Fibroblast of gingiva (primary cell): ENCODE measurements around the gene BBX.

Experiments
- DNase-seq: peaks from one replicate; pipeline ENCODE4 v3.0.0-alpha.2; 2011; ENCODE audit warnings: low read depth

Gene BBX

DNA sequence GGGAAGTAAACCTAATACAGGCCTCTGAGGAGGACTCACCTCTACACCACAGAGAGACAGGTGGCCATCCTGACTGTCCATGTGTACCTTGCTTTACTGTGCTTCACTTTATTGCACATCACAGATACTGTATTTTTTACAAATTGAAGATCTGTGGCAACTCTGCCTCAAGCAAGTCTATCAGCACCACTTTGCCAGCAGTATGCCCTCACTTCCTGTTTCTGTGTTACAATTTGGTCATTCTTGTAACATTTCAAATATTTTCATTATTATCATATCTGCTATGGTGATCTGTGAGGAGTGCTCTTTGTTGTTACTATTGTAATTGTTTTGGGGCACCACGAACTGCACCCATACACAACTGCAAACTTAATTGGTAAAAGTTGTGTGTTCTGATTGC, 78.0 kb downstream of the BBX start:
- DNase-seq = peak; percentile 29

DNA sequence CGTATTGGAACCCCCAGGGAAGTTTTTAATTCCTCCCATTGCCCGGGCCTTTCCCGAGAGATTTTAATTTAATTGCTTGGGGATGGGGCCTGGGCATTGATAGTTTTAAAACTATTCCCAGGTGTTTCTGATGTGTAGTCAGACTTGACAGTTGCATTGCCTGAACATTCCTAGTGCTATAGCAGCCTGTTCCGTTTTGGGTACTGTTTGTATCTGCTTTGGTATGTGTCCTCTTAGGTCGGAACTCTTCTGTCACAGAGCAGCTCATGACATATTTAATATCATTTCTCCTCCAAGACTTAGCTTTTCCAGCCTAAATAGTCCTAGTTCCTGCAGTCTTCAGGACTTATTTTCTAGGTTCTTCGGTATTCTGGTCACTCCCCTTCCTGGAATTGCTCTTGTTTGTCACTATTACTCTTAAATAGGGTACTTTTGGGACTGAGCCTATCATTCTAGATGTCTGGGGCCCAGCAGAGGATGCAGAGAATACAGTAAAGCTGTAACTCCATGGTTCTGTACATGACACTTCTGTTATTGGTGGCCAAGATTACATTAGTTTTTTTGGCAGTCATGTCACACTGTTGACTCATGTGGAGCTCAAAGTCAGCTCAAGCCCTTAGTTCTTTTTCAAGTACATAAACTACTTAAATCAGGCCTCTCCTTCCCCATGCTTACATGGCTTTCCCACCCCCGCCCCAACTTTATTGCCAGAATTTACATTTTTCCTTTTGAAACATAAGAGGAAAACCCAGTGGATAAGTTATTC, 81.5 kb downstream of the BBX start:
- peak; percentile 56 for DNase-seq

DNA sequence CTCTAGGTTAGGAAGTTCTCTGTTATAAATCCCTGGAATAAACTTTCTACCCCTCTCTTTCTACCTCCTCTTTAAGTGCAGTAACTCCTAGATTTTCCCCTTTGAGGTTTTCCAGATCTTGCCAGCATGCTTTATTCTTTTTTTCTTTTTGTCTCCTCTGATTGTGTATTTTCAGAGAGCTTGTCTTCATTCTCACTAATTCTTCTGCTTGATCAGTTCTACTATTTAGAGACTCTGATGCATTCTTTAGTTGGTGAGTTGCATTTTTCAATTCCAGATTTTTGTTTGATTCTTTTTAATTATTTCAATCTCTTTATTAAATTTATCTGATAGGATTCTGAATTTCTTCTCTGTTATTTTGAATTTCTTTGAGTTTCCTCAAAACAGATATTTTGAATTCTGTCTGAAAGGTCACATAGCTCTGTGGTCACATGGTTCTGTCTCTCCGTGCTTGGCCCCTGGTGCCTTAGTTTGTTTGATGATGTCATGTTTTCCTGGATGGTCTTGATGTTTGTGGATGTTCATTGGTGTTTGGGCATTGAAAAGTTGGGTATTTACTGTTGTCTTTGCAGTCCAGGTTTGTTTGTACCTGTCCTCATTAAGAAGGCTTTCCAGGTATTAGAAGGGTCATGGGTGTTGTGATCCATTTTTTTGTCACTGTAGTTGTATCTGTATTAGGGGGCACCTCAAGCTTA, 89.2 kb downstream of the BBX start:
- no peak for DNase-seq

DNA sequence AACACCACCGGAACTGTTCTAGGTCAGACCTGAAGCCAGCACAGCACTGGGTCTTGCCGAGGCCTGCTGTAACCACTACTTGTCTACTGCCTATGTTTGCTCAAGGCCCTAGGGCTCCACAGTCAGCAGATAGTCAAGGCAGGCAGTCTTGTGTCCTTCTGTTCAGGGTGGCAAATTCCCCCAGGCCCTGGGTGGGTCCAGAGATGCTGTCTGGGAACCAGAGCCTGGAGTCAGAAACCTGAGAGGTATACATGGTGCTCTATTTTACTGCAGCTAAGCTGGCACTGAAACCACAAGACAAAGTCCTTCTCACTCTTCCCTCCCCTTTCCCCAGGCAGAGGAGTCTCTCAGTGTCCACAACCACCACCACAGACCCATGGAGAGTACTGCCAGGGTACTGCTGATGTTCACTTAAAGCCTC, 89.9 kb downstream of the BBX start:
- DNase-seq = no peak

DNA sequence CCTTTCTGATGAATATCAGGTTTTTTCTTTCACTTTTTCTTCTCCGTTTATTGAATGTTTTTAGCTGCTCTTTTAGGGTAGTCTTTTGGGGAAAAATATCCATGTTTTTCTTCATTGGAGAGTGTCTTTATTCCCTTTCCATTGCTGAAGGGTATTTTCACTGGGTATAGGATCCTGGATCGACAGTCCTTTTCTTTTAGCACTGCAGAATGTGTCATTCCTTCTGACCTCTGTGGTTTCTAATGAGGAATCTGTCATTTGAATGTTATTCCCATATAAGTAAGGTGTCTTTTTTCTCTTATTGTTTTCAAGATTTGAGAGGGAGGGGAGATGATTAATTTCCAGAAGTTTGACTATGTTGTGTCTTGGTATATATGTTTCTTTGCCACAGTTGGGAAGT, 96.8 kb downstream of the BBX start:
- DNase-seq = no peak

DNA sequence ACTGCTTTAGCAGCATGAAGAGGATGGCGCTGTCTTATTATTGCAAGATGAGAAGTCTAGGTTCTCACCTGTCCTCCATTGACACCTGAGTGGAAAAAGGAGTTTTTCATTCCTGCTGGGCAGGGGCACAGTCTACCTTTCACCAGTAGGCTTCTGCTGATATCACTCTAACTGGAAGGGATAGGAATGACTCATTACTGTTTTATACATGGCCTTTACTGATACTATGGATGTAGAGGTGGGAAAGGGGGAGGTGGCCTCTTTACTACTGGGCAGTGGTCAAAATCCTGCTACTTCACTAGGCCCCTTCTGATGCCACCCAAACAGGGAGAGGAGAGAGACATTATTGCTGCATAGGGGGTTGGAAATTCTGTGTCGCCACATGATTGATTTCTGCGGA, 97.8 kb downstream of the BBX start:
- DNase-seq = no peak

DNA sequence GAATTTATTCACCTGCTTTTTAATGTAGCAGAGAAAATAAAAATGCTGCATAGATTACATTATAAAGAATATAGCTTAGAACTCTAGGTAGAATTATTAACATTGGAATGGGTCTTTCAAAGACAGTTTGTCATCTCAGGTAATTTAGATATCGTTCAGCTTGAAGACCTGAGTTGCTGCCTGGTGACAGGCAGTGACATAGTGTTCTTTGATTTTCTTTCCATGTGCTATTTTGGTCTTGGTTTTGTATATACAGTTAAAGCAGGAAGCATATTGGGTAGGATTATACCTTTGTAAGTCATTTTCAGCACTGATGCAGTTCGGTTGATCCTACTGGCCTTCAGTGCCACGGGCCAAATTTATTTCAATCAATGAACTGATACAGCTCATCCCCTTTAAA, 98.7 kb downstream of the BBX start:
- no peak for DNase-seq

DNA sequence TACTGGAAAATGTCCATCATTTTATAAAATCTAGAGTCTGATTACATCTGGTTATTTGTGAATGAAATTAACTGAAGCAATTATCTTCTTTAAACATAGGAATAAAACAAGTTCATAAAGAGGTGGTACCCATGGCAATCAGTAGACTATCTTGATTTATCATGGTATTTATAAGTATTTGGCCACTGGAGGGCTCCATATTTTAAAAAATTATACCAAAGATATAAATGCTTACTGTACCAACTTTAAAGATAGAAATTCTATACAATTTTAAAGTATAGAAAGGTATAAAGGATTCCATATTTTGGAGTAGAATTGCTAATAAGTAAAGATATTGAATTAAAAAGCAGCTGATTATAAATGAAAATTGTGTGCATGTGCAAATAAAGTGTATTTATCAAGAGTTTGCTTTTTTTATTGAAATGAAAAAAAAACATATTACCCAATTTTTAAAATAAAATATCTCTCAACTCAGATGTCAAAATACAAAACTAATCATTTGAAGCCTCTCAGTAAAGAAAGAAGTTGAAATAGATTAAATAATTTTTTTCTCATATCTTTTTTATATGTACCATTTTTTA, 105.3 kb downstream of the BBX start:
- no peak for DNase-seq

DNA sequence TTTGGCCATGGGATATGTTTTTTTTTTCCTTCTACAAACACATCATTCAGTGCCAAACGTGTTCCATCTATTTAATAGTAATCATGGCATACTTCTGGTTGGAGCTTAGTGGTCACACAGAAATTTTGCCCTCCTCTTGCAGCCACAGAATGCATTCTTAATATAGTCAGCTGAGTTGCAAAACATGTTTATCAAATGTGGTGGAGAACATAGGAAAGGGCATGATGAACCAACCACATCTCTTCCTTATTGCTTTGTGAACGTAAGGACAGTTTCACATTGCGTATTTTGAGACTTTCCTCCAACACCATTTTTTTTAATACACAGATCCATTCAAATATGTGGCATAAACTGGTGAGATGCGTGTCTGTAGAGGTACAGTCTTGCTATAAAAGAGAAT, 106.8 kb downstream of the BBX start:
- peak; percentile 57 for DNase-seq

DNA sequence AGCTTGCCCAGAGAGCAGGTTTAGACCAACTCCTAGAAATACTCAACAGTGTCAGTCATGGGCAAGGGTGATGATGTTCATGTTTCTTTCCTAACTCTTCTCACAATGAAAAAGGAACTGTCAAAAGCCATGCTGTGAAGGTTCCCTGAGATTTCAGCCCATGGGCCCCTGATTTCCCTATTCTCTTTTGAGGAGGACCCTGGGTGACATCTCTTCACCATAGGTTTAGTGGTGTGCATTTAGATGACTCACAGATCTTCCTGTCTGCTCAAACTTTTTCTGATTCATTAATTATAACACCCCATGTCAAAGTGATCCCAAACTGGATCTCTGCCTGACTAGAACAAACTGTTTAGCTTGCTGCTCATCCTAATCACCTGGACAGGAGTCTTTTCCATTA, 108.0 kb downstream of the BBX start:
- DNase-seq = no peak

DNA sequence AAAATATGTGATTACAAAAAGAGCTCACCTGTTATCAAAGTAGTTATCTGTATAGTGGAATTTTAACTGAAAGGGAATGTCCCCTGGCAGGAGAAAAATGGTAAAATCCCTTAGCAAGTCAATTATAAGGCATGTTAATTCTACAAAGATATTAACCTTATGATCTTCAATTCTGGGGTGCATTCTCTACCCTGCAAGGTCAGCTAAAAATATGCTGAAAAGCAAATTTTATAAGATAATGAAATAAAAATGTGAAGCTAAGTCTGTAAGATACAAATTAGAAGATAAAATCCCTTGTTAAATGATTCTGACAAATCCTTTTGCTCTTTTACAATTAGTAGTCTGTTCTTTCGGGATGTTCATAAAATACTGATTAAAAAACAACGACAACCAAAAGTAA, 109.8 kb downstream of the BBX start:
- DNase-seq = no peak

DNA sequence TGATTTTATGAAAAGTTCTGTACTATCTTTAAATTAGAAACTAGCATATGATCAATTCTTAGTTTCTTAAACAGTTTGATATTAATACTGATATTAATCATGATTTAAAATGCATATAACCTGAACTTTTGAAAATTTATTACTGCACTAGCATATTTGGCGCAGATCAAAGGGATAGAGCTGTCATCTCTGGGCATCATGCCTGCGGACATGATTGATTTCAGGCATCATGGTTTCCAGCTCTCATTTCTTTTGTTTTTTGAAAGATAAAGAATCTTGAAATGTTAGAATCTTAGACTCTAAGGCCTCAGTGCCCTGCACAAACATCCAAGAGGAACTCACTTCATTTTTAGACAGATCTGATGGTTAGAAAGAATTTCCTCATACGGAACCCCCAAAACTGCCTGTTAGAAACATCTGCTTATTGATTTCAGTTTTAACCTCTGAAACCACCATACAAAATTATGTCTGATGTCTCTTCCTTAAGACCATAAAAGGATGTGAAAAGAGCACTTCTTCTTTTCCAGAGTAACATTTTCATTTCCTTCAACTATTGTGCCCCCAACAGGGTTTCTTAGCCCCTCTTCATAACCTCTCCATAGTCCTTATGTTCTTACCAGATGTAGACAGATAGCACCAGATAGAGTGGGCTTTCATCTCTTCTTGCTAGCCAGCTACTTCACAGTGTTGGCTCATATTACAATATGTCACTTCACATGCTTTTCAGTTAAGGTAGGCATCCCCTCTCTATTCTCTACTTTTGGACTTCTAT, 110.8 kb downstream of the BBX start:
- DNase-seq = no peak

DNA sequence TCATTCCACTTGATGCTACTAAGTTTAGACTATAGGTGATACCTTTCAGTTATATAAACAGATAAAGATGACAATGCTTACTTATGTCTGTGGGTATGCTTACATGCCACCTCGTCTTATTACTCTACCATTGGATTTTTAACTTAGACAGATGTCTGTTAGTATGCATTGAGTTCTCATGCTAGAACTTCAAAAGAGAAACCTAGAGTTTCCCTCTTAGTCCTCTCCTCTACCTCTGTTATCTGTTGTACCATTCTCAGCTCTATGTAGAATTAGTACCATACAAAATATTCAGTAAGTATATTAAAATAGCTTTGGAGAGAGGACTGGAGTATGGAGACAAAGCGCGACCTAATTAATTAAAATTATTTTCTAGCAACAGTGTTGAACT, 111.3 kb downstream of the BBX start:
- no peak for DNase-seq

DNA sequence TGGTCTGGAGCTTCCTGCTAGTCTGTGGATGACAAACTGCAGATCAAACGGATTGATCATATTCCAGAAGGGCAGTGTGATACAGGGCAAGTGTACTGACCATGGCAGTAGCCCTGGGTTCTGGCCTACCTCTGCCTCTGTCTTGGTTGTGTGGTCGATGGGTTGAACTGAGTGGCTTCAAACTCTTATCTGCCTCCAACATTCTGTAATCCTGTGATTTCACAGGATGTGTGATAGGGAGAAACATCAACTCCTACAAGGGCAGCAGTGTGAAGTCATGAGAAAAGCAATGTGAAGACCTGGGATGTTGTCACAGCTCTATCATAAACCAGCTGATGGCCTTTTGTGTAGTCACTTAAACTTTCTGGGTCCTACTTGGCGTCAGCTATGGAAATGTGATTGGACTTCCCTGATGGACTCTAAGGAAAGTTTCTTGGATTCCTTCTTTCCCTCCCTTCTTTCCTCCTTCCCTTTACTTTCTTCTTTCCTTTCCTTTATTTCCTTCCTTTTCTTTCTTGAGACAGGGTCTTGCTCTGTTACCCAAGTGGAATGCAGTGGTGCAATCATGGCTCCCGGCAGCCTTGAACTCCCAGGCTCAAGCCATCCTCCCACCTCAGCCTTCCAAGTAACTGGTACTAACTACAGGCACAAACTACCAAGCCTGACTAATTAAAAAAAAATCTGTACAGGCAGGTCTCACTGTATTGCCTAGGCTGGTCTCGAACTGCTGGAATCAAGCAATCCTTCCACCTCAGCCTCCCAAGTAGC, 114.8 kb downstream of the BBX start:
- no peak for DNase-seq

DNA sequence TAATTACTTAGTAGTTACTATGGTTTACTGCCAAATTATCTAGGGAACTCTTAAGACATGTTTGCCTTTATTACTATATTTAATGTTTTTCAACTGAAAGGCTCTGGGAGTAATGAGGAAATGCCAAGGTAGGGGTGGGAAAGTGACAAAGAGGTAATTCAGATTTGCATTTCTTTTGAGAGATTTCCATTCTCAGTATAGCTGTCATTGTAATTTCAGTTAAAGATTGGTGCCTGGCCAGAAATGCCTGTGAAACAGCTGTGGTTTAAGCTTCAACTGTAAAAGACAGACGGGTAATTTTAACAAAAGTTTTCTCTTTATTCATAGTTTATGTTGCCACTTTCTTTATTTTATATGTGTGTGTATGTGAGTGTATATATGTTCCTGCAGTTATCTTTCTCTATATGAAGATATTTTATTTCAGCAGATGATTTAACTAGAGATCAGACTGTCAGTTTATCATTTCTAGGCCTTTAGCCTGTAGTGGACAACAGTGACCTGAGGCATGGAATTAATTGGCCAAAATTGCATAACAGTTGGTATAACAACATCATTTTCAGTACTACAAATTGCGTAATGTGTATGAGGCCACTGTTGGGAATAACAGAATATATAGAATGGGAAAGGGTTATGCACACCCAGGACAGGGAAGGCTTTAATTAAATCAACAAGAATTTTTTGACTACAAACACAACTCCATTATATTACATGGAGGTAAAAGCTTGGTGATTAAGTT, 119.0 kb downstream of the BBX start:
- DNase-seq = peak; percentile 56

DNA sequence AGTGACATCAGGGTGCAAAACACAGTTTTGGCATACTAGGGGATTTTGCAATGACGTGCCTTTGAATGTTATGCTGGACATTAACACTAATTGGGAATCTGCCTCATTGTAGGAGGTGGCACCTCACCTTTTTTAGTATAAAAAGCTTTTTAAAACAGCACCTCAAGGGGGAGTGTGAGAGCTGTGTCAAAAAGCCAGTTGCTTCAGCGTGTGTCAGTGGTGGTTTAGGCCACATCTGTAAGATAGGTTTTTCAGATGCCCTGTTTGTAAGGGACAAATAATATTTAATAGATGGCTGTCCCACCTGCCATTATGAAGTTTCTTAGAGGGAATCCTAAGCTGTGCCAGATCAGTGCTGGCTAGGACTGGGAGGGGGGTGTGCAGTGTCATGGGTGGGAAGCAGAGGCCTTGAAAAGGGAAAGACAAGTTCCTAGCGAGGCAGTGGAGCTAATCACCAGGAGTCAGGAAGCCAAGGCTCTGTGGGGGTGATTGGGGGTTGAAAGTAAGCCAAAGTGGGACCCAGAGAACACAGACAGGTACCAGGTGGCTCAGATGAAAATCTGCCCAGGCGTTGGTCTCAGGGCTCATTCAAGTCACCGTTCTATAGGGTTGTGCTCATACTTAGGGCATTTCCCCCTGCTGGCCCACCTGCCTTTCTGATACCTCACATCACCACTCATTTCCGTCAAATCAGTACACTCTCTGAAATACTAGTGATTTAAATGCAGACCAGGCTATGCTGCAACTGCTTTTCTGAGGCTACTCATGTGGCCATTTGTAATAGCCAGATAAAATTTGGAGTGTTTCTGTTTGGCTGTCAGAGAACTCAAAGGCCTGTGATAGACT, 120.5 kb downstream of the BBX start:
- peak; percentile 13 for DNase-seq

DNA sequence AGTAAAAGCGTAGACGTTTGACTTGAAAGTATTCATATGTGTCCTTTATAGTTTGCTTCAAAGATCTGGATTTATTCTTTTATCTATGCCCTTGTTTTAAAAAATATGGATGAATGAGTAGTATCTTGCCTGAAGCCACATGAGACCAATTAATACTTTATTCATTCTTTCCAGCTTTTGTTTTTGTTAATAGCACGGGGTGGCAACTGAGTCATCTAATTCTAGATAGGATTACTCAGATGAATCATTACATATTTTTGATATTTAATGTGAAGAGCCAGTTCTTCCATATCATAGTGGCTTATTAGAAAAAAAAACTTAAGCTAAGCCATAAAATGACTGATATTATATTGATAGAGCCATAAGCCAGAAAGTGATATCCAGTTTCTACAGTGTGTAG, 121.9 kb downstream of the BBX start:
- DNase-seq = peak; percentile 26

DNA sequence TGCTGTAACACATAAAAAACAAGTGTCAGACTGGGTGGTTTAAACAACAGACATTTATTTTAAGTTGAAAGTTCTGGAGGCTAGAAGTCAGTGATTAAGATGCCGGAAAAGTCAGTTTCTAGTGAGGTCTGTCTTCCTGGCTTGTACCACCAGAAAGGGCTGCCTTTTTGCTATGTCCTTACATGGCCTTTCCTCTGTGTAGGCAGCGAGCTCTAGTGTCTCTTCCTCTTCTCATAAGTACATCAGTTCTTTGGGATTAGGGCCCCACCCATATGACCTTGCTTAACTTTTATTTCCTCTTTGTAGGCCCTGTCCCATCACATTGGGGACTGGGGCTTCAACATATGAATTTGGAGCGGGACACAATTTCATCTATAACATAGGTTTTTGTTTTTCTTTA, 128.0 kb downstream of the BBX start:
- DNase-seq = no peak

DNA sequence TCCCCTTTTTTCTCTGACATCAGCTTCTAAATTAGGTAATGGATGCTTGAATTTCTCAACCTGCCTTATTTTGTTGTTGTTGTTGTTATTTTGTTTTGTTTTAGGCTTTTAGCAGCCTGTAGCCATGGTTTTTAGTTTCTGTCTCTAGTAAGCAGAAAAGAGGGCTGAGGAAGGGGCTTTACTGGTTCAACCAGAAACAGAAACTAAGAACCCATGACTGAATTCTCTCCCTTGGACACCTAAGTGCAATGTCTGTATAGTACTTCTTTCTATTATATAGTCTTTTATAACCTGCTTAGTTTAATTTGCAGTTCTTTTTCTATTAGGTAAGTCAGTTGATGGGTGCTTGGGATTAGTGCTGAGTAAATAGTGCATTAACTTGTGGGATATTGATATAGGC, 129.0 kb downstream of the BBX start:
- no peak for DNase-seq

DNA sequence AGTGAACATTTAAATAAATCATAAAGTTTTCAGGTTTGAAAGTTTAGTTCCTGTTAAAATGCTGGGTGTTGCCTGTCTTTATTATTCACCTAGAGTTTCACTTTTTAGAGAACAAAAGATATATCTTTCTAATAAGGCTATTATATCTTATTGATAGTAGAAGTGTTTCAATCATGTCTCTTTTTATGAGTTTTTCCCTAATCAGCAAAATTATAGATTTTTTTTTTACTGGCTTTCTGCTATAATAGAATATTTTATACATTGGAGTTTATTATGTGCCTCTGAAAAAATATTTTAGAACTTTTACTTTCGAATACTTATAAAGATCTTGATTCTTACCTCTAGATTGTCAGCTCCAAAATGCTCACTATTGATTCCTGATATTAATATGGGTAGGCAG, 131.5 kb downstream of the BBX start:
- DNase-seq = no peak
